GM21717 (cell line): ENCODE data around the gene GMCL2.
A peak's percentile ranks its signal among the peaks of the same experiment; 100 is the strongest.
"Not testable (repeated sequence)": the region's sequence is repeated elsewhere in the genome, so short reads cannot be mapped to it uniquely, and the experiment has no call there.

ENCODE experiments used
- ATAC-seq: cut with Tn5 transposase; IDR thresholded peaks from one replicate; pipeline ENCODE4 v1.9.1; 2021; ENCODE audit warnings: mild to moderate bottlenecking, moderate library complexity; ENCODE audit not compliant: unreplicated experiment

The GMCL2 gene

GRCh38 chr5:178207183-178207916 is 20.2 kb upstream of the GMCL2 start:
- ATAC-seq = no peak

- no peak for ATAC-seq
Observed at GRCh38 chr5:178206166-178207101, 19.3 kb upstream of the GMCL2 start.

- no peak for ATAC-seq
Observed at GRCh38 chr5:178205749-178206047, 18.5 kb upstream of the GMCL2 start.

GRCh38 chr5:178204935-178205748 is 18.0 kb upstream of the GMCL2 start:
- peak; percentile 47 for ATAC-seq

GRCh38 chr5:178204182-178204934 is 17.2 kb upstream of the GMCL2 start, which contains the start of gene HNRNPAB:
Gene HNRNPAB, plus strand, starts transcription at chr5:178204533. Its CDS starts 305 bp downstream, at chr5:178204838.
- ATAC-seq = peak; percentile 83

- peak; percentile 8 for ATAC-seq
Observed at GRCh38 chr5:178203670-178204181, 16.6 kb upstream of the GMCL2 start.

- no peak for ATAC-seq
Observed at GRCh38 chr5:178202541-178202940, 15.4 kb upstream of the GMCL2 start.

GRCh38 chr5:178201927-178202235 is 14.7 kb upstream of the GMCL2 start:
- ATAC-seq = no peak

- ATAC-seq = no peak
Observed at GRCh38 chr5:178201221-178201926, 14.2 kb upstream of the GMCL2 start.

- ATAC-seq = no peak
Observed at GRCh38 chr5:178199581-178200434, 12.6 kb upstream of the GMCL2 start.

- ATAC-seq = no peak
Observed at GRCh38 chr5:178198706-178199105, 11.5 kb upstream of the GMCL2 start.

GRCh38 chr5:178198151-178198550 is 11.0 kb upstream of the GMCL2 start:
- not testable (repeated sequence) for ATAC-seq

- no peak for ATAC-seq
Observed at GRCh38 chr5:178196986-178197385, 9.8 kb upstream of the GMCL2 start.

- no peak for ATAC-seq
Observed at GRCh38 chr5:178196281-178196812, 9.2 kb upstream of the GMCL2 start.

- ATAC-seq = no peak
Observed at GRCh38 chr5:178194026-178194425, 6.9 kb upstream of the GMCL2 start.

GRCh38 chr5:178193251-178193809 is 6.2 kb upstream of the GMCL2 start:
- ATAC-seq = no peak

- no peak for ATAC-seq
Observed at GRCh38 chr5:178192787-178193186, 5.6 kb upstream of the GMCL2 start.

GRCh38 chr5:178192244-178192643 is 5.1 kb upstream of the GMCL2 start:
- ATAC-seq = no peak
